ENCODE data around the gene FCN1.
"Not testable (repeated sequence)": the region's sequence is repeated elsewhere in the genome, so short reads cannot be mapped to it uniquely, and the experiment has no call there.

The FCN1 gene

GRCh38 chr9:134863941-134864820 is 53.5 kb downstream of the FCN1 start:
- TF ChIP-seq, protein P1, sequence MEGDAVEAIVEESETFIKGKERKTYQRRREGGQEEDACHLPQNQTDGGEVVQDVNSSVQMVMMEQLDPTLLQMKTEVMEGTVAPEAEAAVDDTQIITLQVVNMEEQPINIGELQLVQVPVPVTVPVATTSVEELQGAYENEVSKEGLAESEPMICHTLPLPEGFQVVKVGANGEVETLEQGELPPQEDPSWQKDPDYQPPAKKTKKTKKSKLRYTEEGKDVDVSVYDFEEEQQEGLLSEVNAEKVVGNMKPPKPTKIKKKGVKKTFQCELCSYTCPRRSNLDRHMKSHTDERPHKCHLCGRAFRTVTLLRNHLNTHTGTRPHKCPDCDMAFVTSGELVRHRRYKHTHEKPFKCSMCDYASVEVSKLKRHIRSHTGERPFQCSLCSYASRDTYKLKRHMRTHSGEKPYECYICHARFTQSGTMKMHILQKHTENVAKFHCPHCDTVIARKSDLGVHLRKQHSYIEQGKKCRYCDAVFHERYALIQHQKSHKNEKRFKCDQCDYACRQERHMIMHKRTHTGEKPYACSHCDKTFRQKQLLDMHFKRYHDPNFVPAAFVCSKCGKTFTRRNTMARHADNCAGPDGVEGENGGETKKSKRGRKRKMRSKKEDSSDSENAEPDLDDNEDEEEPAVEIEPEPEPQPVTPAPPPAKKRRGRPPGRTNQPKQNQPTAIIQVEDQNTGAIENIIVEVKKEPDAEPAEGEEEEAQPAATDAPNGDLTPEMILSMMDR (IDR thresholded peaks at IDR 0.05), result no peak
- no peak for TF ChIP-seq ZFX (IDR thresholded peaks at IDR 0.05; ENCODE audit: borderline replicate concordance)
- H3K27ac ChIP-seq, result 0 out of 2 replicates have a peak overlapping the region, but pooled peaks have one; percentile 3

GRCh38 chr9:134863306-134863902 is 54.3 kb downstream of the FCN1 start:
- no peak overlapping the region for H3K27ac ChIP-seq
- TF ChIP-seq, protein P1 (IDR thresholded peaks at IDR 0.05), result no peak
- no peak for TF ChIP-seq ZFX (IDR thresholded peaks at IDR 0.05; ENCODE audit: borderline replicate concordance)

- no peak overlapping the region for H3K27ac ChIP-seq
- TF ChIP-seq ZFX (IDR thresholded peaks at IDR 0.05; ENCODE audit: borderline replicate concordance), result no peak
- TF ChIP-seq, protein P1 (IDR thresholded peaks at IDR 0.05), result no peak
Observed at GRCh38 chr9:134861595-134862334, 55.9 kb downstream of the FCN1 start.

- no peak for TF ChIP-seq ZFX (IDR thresholded peaks at IDR 0.05; ENCODE audit: borderline replicate concordance)
- TF ChIP-seq, protein P1 (IDR thresholded peaks at IDR 0.05), result no peak
- H3K27ac ChIP-seq, result no peak overlapping the region
Observed at GRCh38 chr9:134860510-134860909, 57.2 kb downstream of the FCN1 start.

GRCh38 chr9:134858051-134858841 is 59.5 kb downstream of the FCN1 start:
- H3K27ac ChIP-seq, result no peak overlapping the region

GRCh38 chr9:134857451-134857850 is 60.3 kb downstream of the FCN1 start:
- not testable (repeated sequence) for H3K27ac ChIP-seq

More at GRCh38 chr9:134858051-134858841, 59.5 kb downstream of the FCN1 start:
- TF ChIP-seq, protein P1 (IDR thresholded peaks at IDR 0.05), result no peak
- no peak for TF ChIP-seq ZFX (IDR thresholded peaks at IDR 0.05; ENCODE audit: borderline replicate concordance)

DNA sequence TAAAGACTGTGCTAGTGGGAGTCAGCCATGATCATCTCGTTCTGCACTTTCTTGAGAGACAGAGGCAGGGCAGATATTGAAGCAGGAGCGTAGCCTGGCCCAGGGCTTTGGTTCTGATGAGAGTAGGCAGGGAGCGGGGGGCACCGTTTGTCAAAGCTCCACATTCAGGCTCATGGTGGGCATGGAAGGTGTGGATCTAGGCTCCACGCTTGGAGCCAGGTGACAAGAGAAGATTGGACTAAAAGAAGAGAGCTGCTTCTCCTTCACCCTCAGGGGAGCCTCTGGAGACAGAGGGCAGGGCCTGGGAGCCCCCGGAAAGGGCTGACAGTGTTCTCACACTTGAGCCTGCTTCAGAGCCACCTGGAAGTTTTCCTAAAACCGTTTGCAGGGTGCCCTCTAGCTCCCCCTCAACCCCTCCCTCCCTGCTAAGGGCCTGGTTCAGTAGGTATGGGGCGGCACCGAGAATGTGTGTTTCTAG is 61.8 kb downstream of the FCN1 start:
- TF ChIP-seq, protein P1 (IDR thresholded peaks at IDR 0.05), result no peak
- TF ChIP-seq ZFX (IDR thresholded peaks at IDR 0.05; ENCODE audit: borderline replicate concordance), result no peak
- no peak overlapping the region for H3K27ac ChIP-seq
